PC-3 (cell line): Measurements from ENCODE around the gene GTPBP3. TPM values are rescaled to one million over a fixed set of nuclear protein-coding genes. Genes with fewer than 3 reads are reported as not detected.
A peak's percentile ranks its signal among the peaks of the same experiment; 100 is the strongest.

ENCODE experiments used
- ATAC-seq: fragments of 200-7000 bp; cut with Tn5 transposase; 2 replicates; pipeline ENCODE4 v1.9.1; 2020; ENCODE audit warnings: mild to moderate bottlenecking, moderate library complexity
- BruUV-seq: library from RNA; stranded (reverse); fragments of 400-500 nt; replicated peaks from 2 replicates; lab custom pipeline; 2021; lab: Mats Ljungman, UMichigan
- CTCF ChIA-PET: fragments of 300-600 bp; sonication (Branson Sonifier 250); formaldehyde crosslinking; loops from one replicate; lab custom pipeline; 2022; ENCODE audit warnings: antibody characterized with exemption; lab: Charles Lee
- POLR2A ChIA-PET: fragments of 300-600 bp; sonication (Branson Sonifier 250); formaldehyde crosslinking; loops from one replicate; lab custom pipeline; 2022; ENCODE audit warnings: antibody characterized with exemption; ENCODE audit not compliant: unreplicated experiment; lab: Charles Lee
- DNase-seq: peaks from one replicate; pipeline ENCODE4 v3.0.0-alpha.2; 2015
- H2AFZ ChIP-seq: fragments of 300-600 bp; sonication (generic); 2 replicates; pipeline ENCODE4 v1.6.0; 2016; ENCODE audit warnings: antibody characterized with exemption, low read length
- H3F3A ChIP-seq: fragments of 300-600 bp; sonication (generic); one replicate; pipeline ENCODE4 v1.6.0; 2017; ENCODE audit warnings: antibody characterized with exemption, low read length, control low read depth, mild to moderate bottlenecking; ENCODE audit not compliant: unreplicated experiment
- H3K27ac ChIP-seq: fragments of 300-600 bp; sonication (generic); 2 replicates; pipeline ENCODE4 v1.5.1; 2016; ENCODE audit warnings: mild to moderate bottlenecking, low read length
- H3K27me3 ChIP-seq: fragments of 300-600 bp; sonication (generic); 2 replicates; pipeline ENCODE4 v1.6.1; 2016; ENCODE audit warnings: low read length, mixed read lengths
- H3K36me3 ChIP-seq: fragments of 300-600 bp; sonication (generic); 2 replicates; pipeline ENCODE4 v1.6.1; 2016; ENCODE audit warnings: low read depth, mixed run types, low read length, mixed read lengths
- H3K4me1 ChIP-seq: fragments of 300-600 bp; sonication (generic); 2 replicates; pipeline ENCODE4 v1.5.1; 2016; ENCODE audit warnings: low read length; ENCODE audit not compliant: insufficient read depth
- H3K4me2 ChIP-seq: fragments of 300-600 bp; sonication (generic); 2 replicates; pipeline ENCODE4 v1.6.0; 2016; ENCODE audit warnings: low read length
- H3K4me3 ChIP-seq: fragments of 300-600 bp; sonication (generic); 2 replicates; pipeline ENCODE4 v1.5.1; 2016; ENCODE audit warnings: mild to moderate bottlenecking, low read length, mixed read lengths
- H3K79me2 ChIP-seq: fragments of 300-600 bp; sonication (generic); 2 replicates; pipeline ENCODE4 v1.6.1; 2017; ENCODE audit warnings: low read length, mixed read lengths
- H3K9ac ChIP-seq: fragments of 300-600 bp; sonication (generic); 2 replicates; pipeline ENCODE4 v1.6.0; 2016; ENCODE audit warnings: mild to moderate bottlenecking, low read length
- H3K9me2 ChIP-seq: fragments of 300-600 bp; sonication (generic); replicated peaks from 2 replicates; pipeline ENCODE4 v1.6.1; 2016; ENCODE audit warnings: mixed run types, low read length, mixed read lengths
- H3K9me3 ChIP-seq: fragments of 300-600 bp; sonication (generic); 2 replicates; pipeline ENCODE4 v1.6.1; 2016; ENCODE audit warnings: low read length, mixed read lengths
- H4K20me1 ChIP-seq: fragments of 300-600 bp; sonication (generic); 2 replicates; pipeline ENCODE4 v1.6.1; 2016; ENCODE audit warnings: low read length, mixed read lengths
- EZH2 ChIP-seq: fragments of 300-600 bp; sonication (generic); IDR thresholded peaks from one replicate; pipeline ENCODE4 v1.6.1; 2017; ENCODE audit warnings: antibody characterized with exemption, mild to moderate bottlenecking, low read length; ENCODE audit not compliant: unreplicated experiment
- EZH2phosphoT487 ChIP-seq: fragments of 300-600 bp; sonication (generic); IDR thresholded peaks from 2 replicates; pipeline ENCODE4 v1.6.1; 2018; ENCODE audit warnings: mild to moderate bottlenecking, antibody characterized with exemption, low read length, borderline replicate concordance
- intact Hi-C: fragments of 100-400 bp; cut with micrococcal nuclease; formaldehyde crosslinking; loops from 2 replicates; pipeline ENCODE4 v1.9.0; 2023
- total RNA-seq: library from RNA; depleted of rRNA; stranded (reverse); fragments of >200 nt; gene quantifications from 2 replicates; pipeline ENCODE4 v1.2.3, GENCODE V29; 2014
- TF ChIP-seq, protein P1 (sequence below): fragments of 300-600 bp; sonication (generic); conservative IDR thresholded peaks from 2 replicates; pipeline ENCODE4 v1.5.1; 2017; ENCODE audit warnings: antibody characterized with exemption, low read depth, mild to moderate bottlenecking, low read length

Gene GTPBP3
- total RNA-seq, 1 experiment from 2014 or later: 86.0 TPM

DNA sequence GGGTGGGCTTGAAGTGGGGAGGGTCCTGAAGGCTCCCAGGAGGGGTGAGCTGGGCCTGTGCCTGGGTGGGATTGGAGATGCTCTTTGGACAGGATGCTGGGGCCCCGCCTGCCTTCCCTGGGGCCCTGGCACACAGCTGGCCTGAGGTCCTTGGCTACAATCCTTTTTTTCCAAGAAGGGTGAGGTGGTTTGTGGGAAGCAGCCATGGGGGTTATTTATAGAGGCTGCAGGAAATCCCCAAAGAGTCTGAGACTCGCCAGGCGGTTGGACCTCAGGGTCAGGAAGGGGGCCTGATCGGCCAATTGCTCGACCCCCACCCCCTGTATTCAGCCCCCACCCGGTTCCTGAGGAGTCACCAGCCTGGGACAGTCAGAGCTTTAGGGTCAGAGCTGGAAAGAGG, 10.0 kb downstream of the GTPBP3 start:
- POLR2A ChIA-PET: no interaction called here
- H3K4me1 ChIP-seq: peaks cover 10% of the 10 kb centered on the region; the same call in 1 of the 2 replicates
- ATAC-seq: no peak

DNA sequence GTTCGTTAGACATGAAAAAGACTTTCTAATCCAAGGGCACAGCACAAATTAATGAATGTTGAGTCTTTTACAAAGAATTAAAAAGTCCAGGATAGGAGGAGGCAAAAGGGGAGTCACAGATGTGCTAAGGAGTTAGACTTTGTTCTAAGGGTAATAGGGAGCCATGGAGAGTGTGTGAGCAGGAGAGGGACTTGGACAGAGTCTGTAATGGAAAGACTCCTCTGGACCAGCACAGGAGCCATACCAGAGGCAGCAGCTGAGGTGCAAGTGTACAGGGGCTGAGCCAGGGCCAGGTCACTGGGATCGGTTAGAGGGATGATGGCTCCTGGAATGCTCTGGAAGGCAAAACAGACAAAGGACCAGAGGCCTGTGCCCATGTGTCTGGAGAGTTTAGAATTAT, 10.5 kb downstream of the GTPBP3 start:
- DNase-seq: no peak
- H3K27ac ChIP-seq: no peak overlapping the region
- ATAC-seq: no peak
- no peaks in the 10 kb centered on the region for H3K9me2 ChIP-seq
- H3F3A ChIP-seq: no peaks in the 10 kb centered on the region
- H3K79me2 ChIP-seq: no peaks in the 10 kb centered on the region
- H3K9me3 ChIP-seq: no peaks in the 10 kb centered on the region
- ChIA-PET POLR2A (no interaction called here), CTCF (no interaction called here)
- intact Hi-C loops: no loop called here
- H3K4me3 ChIP-seq: no peak overlapping the region
- H3K9ac ChIP-seq: no peak overlapping the region
- no peaks in the 10 kb centered on the region for H3K36me3 ChIP-seq
- H3K4me1 ChIP-seq: peaks cover 10% of the 10 kb centered on the region; the same call in 1 of the 2 replicates
- no peak overlapping the region for H3K4me2 ChIP-seq
- H3K27me3 ChIP-seq: no peaks in the 10 kb centered on the region
- no TSS peak for BruUV-seq
- no peak overlapping the region for H2AFZ ChIP-seq
- TF ChIP-seq EZH2phosphoT487 (no peak), EZH2 (no peak)
- TF ChIP-seq, protein P1, sequence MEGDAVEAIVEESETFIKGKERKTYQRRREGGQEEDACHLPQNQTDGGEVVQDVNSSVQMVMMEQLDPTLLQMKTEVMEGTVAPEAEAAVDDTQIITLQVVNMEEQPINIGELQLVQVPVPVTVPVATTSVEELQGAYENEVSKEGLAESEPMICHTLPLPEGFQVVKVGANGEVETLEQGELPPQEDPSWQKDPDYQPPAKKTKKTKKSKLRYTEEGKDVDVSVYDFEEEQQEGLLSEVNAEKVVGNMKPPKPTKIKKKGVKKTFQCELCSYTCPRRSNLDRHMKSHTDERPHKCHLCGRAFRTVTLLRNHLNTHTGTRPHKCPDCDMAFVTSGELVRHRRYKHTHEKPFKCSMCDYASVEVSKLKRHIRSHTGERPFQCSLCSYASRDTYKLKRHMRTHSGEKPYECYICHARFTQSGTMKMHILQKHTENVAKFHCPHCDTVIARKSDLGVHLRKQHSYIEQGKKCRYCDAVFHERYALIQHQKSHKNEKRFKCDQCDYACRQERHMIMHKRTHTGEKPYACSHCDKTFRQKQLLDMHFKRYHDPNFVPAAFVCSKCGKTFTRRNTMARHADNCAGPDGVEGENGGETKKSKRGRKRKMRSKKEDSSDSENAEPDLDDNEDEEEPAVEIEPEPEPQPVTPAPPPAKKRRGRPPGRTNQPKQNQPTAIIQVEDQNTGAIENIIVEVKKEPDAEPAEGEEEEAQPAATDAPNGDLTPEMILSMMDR: no peak
- no peaks in the 10 kb centered on the region for H4K20me1 ChIP-seq

More for the DNA sequence above, 10.0 kb downstream of the GTPBP3 start:
- H3K9ac ChIP-seq: no peak overlapping the region
- no peaks in the 10 kb centered on the region for H3K27me3 ChIP-seq
- no peaks in the 10 kb centered on the region for H3F3A ChIP-seq
- CTCF ChIA-PET: interaction anchor here (0.5 kb wide), 1 partner anchor 39 kb away, joined by 3 read pairs; no protein-coding TSS in a partner anchor
- no peaks in the 10 kb centered on the region for H3K36me3 ChIP-seq
- no peaks in the 10 kb centered on the region for H3K9me2 ChIP-seq
- no TSS peak for BruUV-seq
- DNase-seq: no peak
- H3K9me3 ChIP-seq: no peaks in the 10 kb centered on the region
- no peaks in the 10 kb centered on the region for H4K20me1 ChIP-seq
- no peak overlapping the region for H3K4me3 ChIP-seq
- H3K79me2 ChIP-seq: no peaks in the 10 kb centered on the region
- TF ChIP-seq, protein P1: no peak
- TF ChIP-seq EZH2phosphoT487 (no peak), EZH2 (no peak)
- no peak overlapping the region for H3K27ac ChIP-seq
- H2AFZ ChIP-seq: no peak overlapping the region
- no peak overlapping the region for H3K4me2 ChIP-seq
- intact Hi-C loops: no loop called here

DNA sequence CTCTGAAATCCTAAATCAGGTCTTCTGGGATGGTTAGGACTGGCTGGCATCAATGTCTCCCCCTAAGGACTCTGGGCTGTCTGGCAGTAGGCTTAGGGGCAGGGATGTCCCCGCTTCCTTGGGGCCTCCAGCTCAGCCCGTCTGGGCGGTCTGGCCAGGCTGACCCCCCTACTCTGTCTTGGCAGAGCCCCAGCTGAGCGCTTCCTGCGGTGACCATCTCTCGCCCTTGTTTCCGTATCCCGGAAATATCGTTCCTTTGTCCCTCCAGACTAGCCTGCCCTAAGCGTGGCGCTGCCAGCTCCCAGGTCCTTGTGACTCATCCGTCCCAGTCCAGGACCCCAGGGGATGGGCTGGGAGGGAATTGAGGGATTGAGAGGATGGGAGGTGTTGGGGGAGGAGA, 11.3 kb downstream of the GTPBP3 start:
- Histone ChIP-seq H3K4me3 (peak overlapping the region; percentile 47; the same call in 1 of the 2 replicates), H3K36me3 (no peaks in the 10 kb centered on the region), H3F3A (no peaks in the 10 kb centered on the region), H3K4me2 (peak overlapping the region; percentile 78), H3K9me3 (no peaks in the 10 kb centered on the region), H3K4me1 (peaks cover 10% of the 10 kb centered on the region; the same call in 1 of the 2 replicates), H3K79me2 (no peaks in the 10 kb centered on the region), H3K27ac (no peak overlapping the region), H2AFZ (peak overlapping the region; percentile 79), H3K27me3 (no peaks in the 10 kb centered on the region), H4K20me1 (no peaks in the 10 kb centered on the region), H3K9me2 (no peaks in the 10 kb centered on the region), H3K9ac (no peak overlapping the region)
- TF ChIP-seq EZH2phosphoT487 (no peak), EZH2 (no peak)
- TF ChIP-seq, protein P1: no peak
- no TSS peak for BruUV-seq
- ChIA-PET POLR2A (no interaction called here), CTCF (no interaction called here)
- DNase-seq: peak; percentile 78
- peak; percentile 74 for ATAC-seq
- intact Hi-C loops: no loop called here
